GM06990 (cell line): ENCODE data around the gene OSBPL10.

Experiments
- DNase-seq: peaks from one replicate; pipeline ENCODE4 v3.0.0-alpha.2; 2011; ENCODE audit not compliant: insufficient read length; ENCODE audit errors: extremely low read depth
- H3K27me3 ChIP-seq: replicated peaks from 2 replicates; pipeline ENCODE4 v1.6.0; 2011; ENCODE audit warnings: low read length; ENCODE audit not compliant: control insufficient read depth, insufficient read depth
- H3K36me3 ChIP-seq: 2 replicates; pipeline ENCODE4 v1.5.1; 2011; ENCODE audit warnings: low read length; ENCODE audit not compliant: control insufficient read depth, insufficient read depth
- H3K4me3 ChIP-seq: replicated peaks from 2 replicates; pipeline ENCODE4 v1.5.1; 2011; ENCODE audit warnings: low read depth, mild to moderate bottlenecking, control low read depth, low read length
- CTCF ChIP-seq: IDR thresholded peaks from 2 replicates; pipeline ENCODE4 v1.5.1; 2011; ENCODE audit warnings: low read length, control low read depth, mild to moderate bottlenecking, inconsistent platforms; ENCODE audit not compliant: insufficient read depth, poor library complexity, severe bottlenecking

The OSBPL10 gene

GRCh38 chr3:32004113-32004765 lies 23.2 kb upstream of the OSBPL10 start:
- no peak for TF ChIP-seq CTCF

GRCh38 chr3:32003380-32003779 lies 22.3 kb upstream of the OSBPL10 start:
- DNase-seq = no peak
- H3K27me3 ChIP-seq = no peaks in the 10 kb centered on the region; the same call in 1 of the 2 replicates
- no peak overlapping the region for H3K4me3 ChIP-seq
- no peak for TF ChIP-seq CTCF
- H3K36me3 ChIP-seq = no peaks in the 10 kb centered on the region

More at GRCh38 chr3:32004113-32004765, 23.2 kb upstream of the OSBPL10 start:
- no peak for DNase-seq
- no peaks in the 10 kb centered on the region for H3K36me3 ChIP-seq
- no peak overlapping the region for H3K4me3 ChIP-seq
- H3K27me3 ChIP-seq = no peaks in the 10 kb centered on the region; the same call in 1 of the 2 replicates

GRCh38 chr3:32002561-32003368 lies 21.7 kb upstream of the OSBPL10 start:
- Histone ChIP-seq H3K36me3 (no peaks in the 10 kb centered on the region), H3K27me3 (no peaks in the 10 kb centered on the region; the same call in 1 of the 2 replicates), H3K4me3 (no peak overlapping the region)
- TF ChIP-seq CTCF = no peak
- DNase-seq = no peak

- DNase-seq = no peak
- no peak for TF ChIP-seq CTCF
- H3K4me3 ChIP-seq = no peak overlapping the region
- H3K27me3 ChIP-seq = no peaks in the 10 kb centered on the region
- H3K36me3 ChIP-seq = no peaks in the 10 kb centered on the region
Measured at GRCh38 chr3:32000877-32001276, 19.8 kb upstream of the OSBPL10 start.

- TF ChIP-seq CTCF = no peak
- no peaks in the 10 kb centered on the region for H3K27me3 ChIP-seq
Measured at GRCh38 chr3:31999907-32000439, 18.9 kb upstream of the OSBPL10 start.

More at GRCh38 chr3:31999907-32000439, 18.9 kb upstream of the OSBPL10 start:
- no peak overlapping the region for H3K4me3 ChIP-seq
- H3K36me3 ChIP-seq = no peaks in the 10 kb centered on the region
- DNase-seq = peak; percentile 17
